GM12878 (cell line): Measurements from ENCODE around the gene TMEM171. TPM values are rescaled to one million over a fixed set of nuclear protein-coding genes. Genes with fewer than 3 reads are reported as not detected.

Experiments
- ATAC-seq: fragments of 200-7000 bp; cut with Tn5 transposase; 3 replicates; pipeline ENCODE4 v1.9.1; 2020; ENCODE audit warnings: mild to moderate bottlenecking, moderate library complexity
- BruUV-seq: library from RNA; stranded (reverse); fragments of 400-500 nt; replicated peaks from 2 replicates; lab custom pipeline; 2021; lab: Mats Ljungman, UMichigan
- CTCF ChIA-PET: fragments of 300-600 bp; sonication (Branson Sonifier 250); formaldehyde crosslinking; extraction: SDS; loops from one replicate; lab custom pipeline; 2021; ENCODE audit warnings: inconsistent platforms; lab: Yijun Ruan, JAX
- POLR2A ChIA-PET: fragments of 350-600 bp; formaldehyde crosslinking; extraction: SDS; loops from one replicate; lab custom pipeline; 2021; ENCODE audit warnings: inconsistent platforms; lab: Charles Lee
- RAD21 ChIA-PET: fragments of 300-600 bp; sonication (Branson Sonifier 250); formaldehyde crosslinking; loops from one replicate; lab custom pipeline; 2023; ENCODE audit warnings: antibody characterized with exemption; ENCODE audit not compliant: unreplicated experiment; lab: Charles Lee
- SMC1A ChIA-PET: fragments of 300-600 bp; sonication (Branson Sonifier 250); formaldehyde crosslinking; loops from one replicate; lab custom pipeline; 2023; ENCODE audit not compliant: unreplicated experiment, uncharacterized antibody; lab: Charles Lee
- DNase-seq: peaks from one replicate; pipeline ENCODE4 v3.0.0-alpha.2; 2011; ENCODE audit warnings: low read depth, low spot score
- FAIRE-seq: peaks from 3 replicates; lab custom pipeline; 2011; peaks lifted over from hg19 to GRCh38; lab: Jason Lieb, UNC
- H2AFZ ChIP-seq: 2 replicates; pipeline ENCODE4 v1.6.0; 2011; ENCODE audit warnings: low read depth, low read length, control low read depth; ENCODE audit not compliant: control insufficient read depth
- H3K27ac ChIP-seq: 2 replicates; pipeline ENCODE4 v1.5.1; 2011; ENCODE audit warnings: control low read depth; ENCODE audit not compliant: control insufficient read depth, insufficient read depth
- H3K27me3 ChIP-seq, 2 experiments: replicated peaks in 1 of 2; 2 replicates each; pipeline versions ENCODE4 v1.6.0 to v1.6.1; 2011; ENCODE audit warnings: low read length in 1 of 2; ENCODE audit not compliant: control insufficient read depth in 2 of 2, insufficient read depth in 2 of 2
- H3K36me3 ChIP-seq, 2 experiments: 2 replicates each; pipeline ENCODE4 v1.5.1; 2011; ENCODE audit warnings: low read length in 1 of 2; ENCODE audit not compliant: control insufficient read depth in 2 of 2, insufficient read depth in 2 of 2
- H3K4me1 ChIP-seq: 2 replicates; pipeline ENCODE4 v1.6.1; 2011; ENCODE audit warnings: mild to moderate bottlenecking, low read length, moderate library complexity, mixed read lengths; ENCODE audit not compliant: control insufficient read depth, insufficient read depth
- H3K4me2 ChIP-seq: 2 replicates; pipeline ENCODE4 v1.6.0; 2011; ENCODE audit warnings: control low read depth; ENCODE audit not compliant: control insufficient read depth, insufficient read depth
- H3K4me3 ChIP-seq: fragments of 200-600 bp; sonication (generic); 2 replicates; pipeline ENCODE4 v1.5.1; 2016
- H3K79me2 ChIP-seq: 2 replicates; pipeline ENCODE4 v1.6.0; 2011; ENCODE audit warnings: low read length; ENCODE audit not compliant: control insufficient read depth, insufficient read depth
- H3K9ac ChIP-seq: 2 replicates; pipeline ENCODE4 v1.8.0; 2011; ENCODE audit warnings: low read length, control low read depth, mixed read lengths; ENCODE audit not compliant: control insufficient read depth, insufficient read depth
- H3K9me3 ChIP-seq: replicated peaks from 3 replicates; pipeline ENCODE4 v1.5.1; 2011; ENCODE audit warnings: mild to moderate bottlenecking, low read length; ENCODE audit not compliant: control insufficient read depth, insufficient read depth
- H4K20me1 ChIP-seq: 2 replicates; pipeline ENCODE4 v1.6.0; 2011; ENCODE audit not compliant: control insufficient read depth, insufficient read depth
- ASH2L ChIP-seq: fragments of 300-600, 200-600 bp; sonication (generic); IDR thresholded peaks from 2 replicates; pipeline ENCODE4 v1.6.1; 2017; ENCODE audit warnings: low read depth, mild to moderate bottlenecking, borderline replicate concordance
- BRCA1 ChIP-seq: IDR thresholded peaks from 2 replicates; pipeline ENCODE4 v1.6.1; 2011; ENCODE audit warnings: low read depth, low read length, improper control_type of control experiment
- CBX3 ChIP-seq: fragments of 200-600 bp; sonication (generic); IDR thresholded peaks from 2 replicates; pipeline ENCODE4 v1.6.1; 2016; ENCODE audit warnings: low read depth, borderline replicate concordance
- EP300 ChIP-seq, 2 experiments: fragments of 150-350 bp in 1 of 2; IDR thresholded peaks; 2 replicates each; pipeline ENCODE4 v1.6.1; 2011 to 2012; ENCODE audit warnings: low read depth in 2 of 2, low read length in 2 of 2, borderline replicate concordance in 1 of 2, improper control_type of control experiment in 1 of 2, inconsistent platforms in 1 of 2; ENCODE audit not compliant: control insufficient read depth in 1 of 2
- NFIC ChIP-seq: IDR thresholded peaks from 2 replicates; pipeline ENCODE4 v1.6.1; 2012; ENCODE audit warnings: low read depth, mild to moderate bottlenecking, inconsistent platforms, low read length, moderate library complexity
- RCOR1 ChIP-seq: conservative IDR thresholded peaks from 2 replicates; pipeline ENCODE4 v1.6.1; 2012; ENCODE audit warnings: low read depth, low read length, improper control_type of control experiment
- SMC3 ChIP-seq: IDR thresholded peaks from 2 replicates; pipeline ENCODE4 v1.6.1; 2011; ENCODE audit warnings: low read length, improper control_type of control experiment, borderline replicate concordance
- YBX1 ChIP-seq: fragments of 450-650 bp; IDR thresholded peaks from 2 replicates; pipeline ENCODE4 v1.6.1; 2016; ENCODE audit warnings: antibody characterized with exemption
- ZBTB11 ChIP-seq: fragments of 450-650 bp; formaldehyde crosslinking; IDR thresholded peaks from 2 replicates; pipeline ENCODE4 v1.5.0; 2022; ENCODE audit warnings: mild to moderate bottlenecking, missing genetic modification characterization
- ZNF622 ChIP-seq: fragments of 450-650 bp; IDR thresholded peaks from 2 replicates; pipeline ENCODE4 v1.6.1; 2017; ENCODE audit warnings: mild to moderate bottlenecking, inconsistent platforms
- ZSCAN29 ChIP-seq: fragments of 450-650 bp; IDR thresholded peaks from 2 replicates; pipeline ENCODE4 v1.6.1; 2017; ENCODE audit warnings: mild to moderate bottlenecking, moderate library complexity
- WGBS: methylation state at CpG from one replicate; pipeline ENCODE4 v1.1.6; 2016; ENCODE audit warnings: low lambda C conversion rate; ENCODE audit not compliant: insufficient replicate concordance, insufficient coverage; ENCODE audit errors: missing lambda C conversion rate; 5-methylcytosine and 5-hydroxymethylcytosine counted together
- in situ Hi-C: fragments of 300-500 bp; cut with MboI; formaldehyde crosslinking; loops from 9 replicates; pipeline ENCODE4 v1.14.3; 2018; ENCODE audit warnings: mixed read lengths
- intact Hi-C: fragments of 100-400 bp; cut with micrococcal nuclease; formaldehyde crosslinking; loops from one replicate; pipeline ENCODE4 v1.14.2; 2022; ENCODE audit not compliant: unreplicated experiment
- polyA plus RNA-seq, 11 experiments: library from polyadenylated mRNA; depleted of rRNA in 4 of 11; unstranded in 6 of 11; stranded (reverse) in 5 of 11; fragments of >200 nt; fragmentation: Nextera tagmentation in 4 of 11; fragmentation: Illumina TruSeq in 1 of 11; extraction: Ambion mirVana in 4 of 11; extraction: Trizol in 1 of 11; gene quantifications; 1 replicate in 1 of 11; 2 replicates in 10 of 11; pipeline versions ENCODE4 v1.2.1 to v1.2.3, GENCODE V29; 2011 to 2016; ENCODE audit warnings: inconsistent platforms in 2 of 11, missing spikeins in 2 of 11, low read depth in 1 of 11
- total RNA-seq, 4 experiments: library from RNA; depleted of rRNA in 3 of 4; stranded (reverse); fragments of >200 nt in 3 of 4; fragmentation: Illumina TruSeq in 1 of 4; extraction: Trizol in 1 of 4; gene quantifications; 2 replicates each; pipeline versions ENCODE4 v1.2.1 to v1.2.3, GENCODE V29; 2013 to 2021

The TMEM171 gene
- total and polyA plus RNA-seq, 10 of the 15 experiments (the other 5 are each of a cell fraction or from before 2014, with no cell fraction given): not detected

- H3K79me2 ChIP-seq: no peaks in the 10 kb centered on the region
- ATAC-seq (no peak), DNase-seq (no peak), FAIRE-seq (no peak)
- WGBS: 26% methylated on average over 5 of the region's 5 CpGs
- SMC1A ChIA-PET: interaction anchor here (1.4 kb wide), 1 partner anchor 27 kb away, joined by 5 read pairs; no protein-coding TSS in a partner anchor
- H3K36me3 ChIP-seq: no peaks in the 10 kb centered on the region
- H3K9ac ChIP-seq: no peak overlapping the region
- TF ChIP-seq BRCA1: no peak
- TF ChIP-seq ZNF622: no peak
- TF ChIP-seq SMC3: no peak
- no peak for TF ChIP-seq RCOR1
- no peak for TF ChIP-seq EP300 (IDR thresholded peaks at IDR 0.05; ENCODE audit: borderline replicate concordance in 1 of 2, control insufficient read depth in 1 of 2, low read depth in 2 of 2, low read length in 2 of 2)
- no peak for TF ChIP-seq YBX1
- no peak for TF ChIP-seq ZBTB11 (CRISPR knock-in tag)
- no peak for TF ChIP-seq ASH2L
- no peak for TF ChIP-seq NFIC
- no peak for TF ChIP-seq ZSCAN29
- no peak for TF ChIP-seq CBX3
- no peak overlapping the region for H3K27ac ChIP-seq
- H3K9me3 ChIP-seq: no peaks in the 10 kb centered on the region
- no peak overlapping the region for H3K4me3 ChIP-seq
- no peaks in the 10 kb centered on the region for H3K4me1 ChIP-seq
- H2AFZ ChIP-seq: no peak overlapping the region
- H3K27me3 ChIP-seq: peaks cover 0 to 4% of the 10 kb centered on the region in 2 experiments; a peak in 3 of 4 replicates
- POLR2A ChIA-PET: no interaction called here
- CTCF ChIA-PET: no interaction called here
- no peaks in the 10 kb centered on the region for H4K20me1 ChIP-seq
- no peak overlapping the region for H3K4me2 ChIP-seq
- RAD21 ChIA-PET: no interaction called here
- BruUV-seq: no TSS peak
- intact Hi-C loops: no loop called here
- in situ Hi-C loops: no loop called here
Measured at GRCh38 chr5:73178265-73178664, 57.9 kb downstream of the TMEM171 start.
